Endodermal cell (in vitro differentiated cells): ENCODE measurements around the gene CLCN5. TPM values are rescaled to one million over a fixed set of nuclear protein-coding genes. Genes with fewer than 3 reads are reported as not detected.

Experiments used
- DNase-seq: peaks from one replicate; pipeline ENCODE4 v3.0.0-alpha.2; 2017
- H3K27ac ChIP-seq: 2 replicates; pipeline ENCODE4 v1.5.1; 2013; ENCODE audit warnings: mild to moderate bottlenecking, low read depth, low read length, moderate library complexity
- H3K27me3 ChIP-seq: 2 replicates; pipeline ENCODE4 v1.6.1; 2013; ENCODE audit warnings: mild to moderate bottlenecking, low read length, moderate library complexity; ENCODE audit not compliant: insufficient read depth, control insufficient read depth, poor library complexity, severe bottlenecking
- H3K36me3 ChIP-seq: 2 replicates; pipeline ENCODE4 v1.7.0; 2013; ENCODE audit warnings: mild to moderate bottlenecking, low read length, moderate library complexity; ENCODE audit not compliant: control insufficient read depth, insufficient read depth
- H3K4me1 ChIP-seq: one replicate; pipeline ENCODE4 v1.7.0; 2013; ENCODE audit warnings: low read length; ENCODE audit not compliant: control insufficient read depth, insufficient read depth
- H3K4me3 ChIP-seq: 2 replicates; pipeline ENCODE4 v1.5.1; 2013; ENCODE audit warnings: mild to moderate bottlenecking, low read length, moderate library complexity
- H3K9ac ChIP-seq: 2 replicates; pipeline ENCODE4 v1.6.1; 2013; ENCODE audit warnings: mild to moderate bottlenecking, low read length, moderate library complexity; ENCODE audit not compliant: poor library complexity, severe bottlenecking; ENCODE audit errors: extremely low read depth
- H3K9me3 ChIP-seq: 2 replicates; pipeline ENCODE4 v1.6.1; 2013; ENCODE audit warnings: mild to moderate bottlenecking, low read length, moderate library complexity; ENCODE audit not compliant: control insufficient read depth
- H3K27ac Mint-ChIP-seq: 2 replicates; pipeline ENCODE4 v1.8.0; 2020; ENCODE audit warnings: mixed read lengths
- H3K27me3 Mint-ChIP-seq: 2 replicates; pipeline ENCODE4 v1.8.0; 2021; ENCODE audit warnings: mild to moderate bottlenecking, mixed read lengths; ENCODE audit not compliant: insufficient read depth
- H3K36me3 Mint-ChIP-seq: 2 replicates; pipeline ENCODE4 v1.8.0; 2020; ENCODE audit warnings: low read depth, mixed read lengths
- H3K4me1 Mint-ChIP-seq: 2 replicates; pipeline ENCODE4 v1.8.0; 2020; ENCODE audit warnings: mixed read lengths
- H3K4me3 Mint-ChIP-seq: 2 replicates; pipeline ENCODE4 v1.8.0; 2020; ENCODE audit warnings: mild to moderate bottlenecking, moderate library complexity, mixed read lengths
- H3K9me3 Mint-ChIP-seq: 2 replicates; pipeline ENCODE4 v1.8.0; 2020; ENCODE audit warnings: mild to moderate bottlenecking, mixed read lengths
- CTCF ChIP-seq: fragments of 200-600 bp; sonication (generic); conservative IDR thresholded peaks from 2 replicates; pipeline ENCODE4 v1.5.0; 2021; ENCODE audit warnings: antibody characterized with exemption, mild to moderate bottlenecking
- WGBS, 2 experiments: methylation state at CpG; one replicate each; pipeline versions ENCODE4 v1.1.5 to v1.1.7; 2013; ENCODE audit warnings: missing lambda C conversion rate in 2 of 2, mixed read lengths in 1 of 2; ENCODE audit not compliant: insufficient coverage in 1 of 2, insufficient read length in 1 of 2; 5-methylcytosine and 5-hydroxymethylcytosine counted together
- total RNA-seq, 2 donors: library from RNA; stranded (reverse); fragmentation: NEBNext Ultra II Directional in 1 of 2; extraction: Animal tissue kit (Norgen Biotek cat#: 25700) in 1 of 2; gene quantifications; 2 replicates in 1 of 2; 3 replicates in 1 of 2; pipeline ENCODE4 v1.2.1, GENCODE V29; 2021

Gene CLCN5
- total RNA-seq, 2 donors from 2014 or later: 12.9 to 18.9 TPM

GRCh38 chrX:50098241-50098640, 175.8 kb downstream of the CLCN5 start:
- DNase-seq: no peak
- peaks cover 6% of the 10 kb centered on the region for H3K4me1 Mint-ChIP-seq
- peaks cover 46% of the 10 kb centered on the region for H3K9me3 Mint-ChIP-seq
- H3K27ac ChIP-seq: no peak overlapping the region
- H3K9ac ChIP-seq: no peak overlapping the region
- no peaks in the 10 kb centered on the region for H3K27me3 ChIP-seq
- no peaks in the 10 kb centered on the region for H3K36me3 ChIP-seq
- TF ChIP-seq CTCF: no peak
- H3K4me3 ChIP-seq: no peak overlapping the region
- H3K36me3 Mint-ChIP-seq: peaks cover 1% of the 10 kb centered on the region
- H3K27ac Mint-ChIP-seq: no peak overlapping the region
- WGBS, 2 experiments: 88% methylated on average over 3 of the region's 3 CpGs; no CpG with 5 or more reads in 1 of the 2 experiments
- no peaks in the 10 kb centered on the region for H3K4me1 ChIP-seq
- H3K4me3 Mint-ChIP-seq: no peak overlapping the region
- no peaks in the 10 kb centered on the region for H3K27me3 Mint-ChIP-seq
- H3K9me3 ChIP-seq: no peaks in the 10 kb centered on the region

- Histone ChIP-seq H3K9me3 (no peaks in the 10 kb centered on the region), H3K36me3 (no peaks in the 10 kb centered on the region), H3K27ac (no peak overlapping the region), H3K27me3 (no peaks in the 10 kb centered on the region), H3K9ac (no peak overlapping the region), H3K4me1 (no peaks in the 10 kb centered on the region), H3K4me3 (no peak overlapping the region)
- H3K27ac Mint-ChIP-seq: no peak overlapping the region
- no peak overlapping the region for H3K4me3 Mint-ChIP-seq
- WGBS, 2 experiments: 97% methylated on average over 5 of the region's 5 CpGs; no CpG with 5 or more reads in 1 of the 2 experiments
- DNase-seq: no peak
- no peak for TF ChIP-seq CTCF
- peaks cover 2% of the 10 kb centered on the region for H3K4me1 Mint-ChIP-seq
- peaks cover 49% of the 10 kb centered on the region for H3K9me3 Mint-ChIP-seq
- peaks cover 1% of the 10 kb centered on the region for H3K36me3 Mint-ChIP-seq
- no peaks in the 10 kb centered on the region for H3K27me3 Mint-ChIP-seq
Observed at GRCh38 chrX:50098749-50099148, 176.4 kb downstream of the CLCN5 start.

- no peak overlapping the region for H3K9ac ChIP-seq
- no peak for TF ChIP-seq CTCF
- no peaks in the 10 kb centered on the region for H3K4me1 ChIP-seq
- no peaks in the 10 kb centered on the region for H3K27me3 ChIP-seq
- H3K4me3 ChIP-seq: no peak overlapping the region
- Mint-ChIP-seq H3K4me1 (peaks cover 2% of the 10 kb centered on the region), H3K27me3 (no peaks in the 10 kb centered on the region), H3K4me3 (no peak overlapping the region), H3K36me3 (peaks cover 1% of the 10 kb centered on the region), H3K27ac (no peak overlapping the region), H3K9me3 (peaks cover 50% of the 10 kb centered on the region)
- 81% methylated on average over 3 of the region's 4 CpGs; no CpG with 5 or more reads in 1 of the 2 experiments for WGBS, 2 experiments
- H3K9me3 ChIP-seq: no peaks in the 10 kb centered on the region
- no peak overlapping the region for H3K27ac ChIP-seq
- no peak for DNase-seq
- no peaks in the 10 kb centered on the region for H3K36me3 ChIP-seq
Observed at GRCh38 chrX:50099331-50099730, 176.9 kb downstream of the CLCN5 start.
